MG63 (cell line): ENCODE results near the gene AQP1. TPM values are rescaled to one million over a fixed set of nuclear protein-coding genes. Genes with fewer than 3 reads are reported as not detected.

ENCODE experiments used
- DNase-seq: peaks from one replicate; pipeline ENCODE4 v3.0.0-alpha.2; 2020
- H3K27me3 ChIP-seq: fragments of 250-450 bp; sonication (Bioruptor Pico); 2 replicates; pipeline ENCODE4 v1.5.1; 2020; ENCODE audit warnings: mild to moderate bottlenecking, moderate library complexity
- H3K36me3 ChIP-seq: fragments of 250-450 bp; sonication (Bioruptor Pico); 2 replicates; pipeline ENCODE4 v1.5.1; 2020; ENCODE audit warnings: mild to moderate bottlenecking, moderate library complexity
- H3K4me3 ChIP-seq: fragments of 250-450 bp; sonication (Bioruptor Pico); 2 replicates; pipeline ENCODE4 v1.5.1; 2020; ENCODE audit warnings: mild to moderate bottlenecking, moderate library complexity
- H3K9me3 ChIP-seq: fragments of 250-450 bp; sonication (Bioruptor Pico); 2 replicates; pipeline ENCODE4 v1.5.1; 2020; ENCODE audit warnings: mild to moderate bottlenecking, moderate library complexity
- total RNA-seq: library from RNA; depleted of rRNA; stranded (reverse); fragments of >200 nt; shearing (Covaris generic); gene quantifications from 2 replicates; pipeline ENCODE4 v1.2.3, GENCODE V29; 2014; ENCODE audit warnings: low replicate concordance

AQP1 gene
- total RNA-seq, 1 experiment from 2014 or later, result not detected

- Histone ChIP-seq H3K9me3 (no peaks in the 10 kb centered on the region), H3K4me3 (no peak overlapping the region), H3K27me3 (no peaks in the 10 kb centered on the region), H3K36me3 (no peaks in the 10 kb centered on the region)
- no peak for DNase-seq
Observed at GRCh38 chr7:30879139-30880124, 32.2 kb upstream of the AQP1 start.

GRCh38 chr7:30880125-30880720 lies 31.4 kb upstream of the AQP1 start:
- H3K36me3 ChIP-seq, result no peaks in the 10 kb centered on the region
- H3K9me3 ChIP-seq, result no peaks in the 10 kb centered on the region
- no peak overlapping the region for H3K4me3 ChIP-seq
- DNase-seq, result no peak
- no peaks in the 10 kb centered on the region for H3K27me3 ChIP-seq

- H3K36me3 ChIP-seq, result no peaks in the 10 kb centered on the region
- H3K9me3 ChIP-seq, result no peaks in the 10 kb centered on the region
- H3K4me3 ChIP-seq, result no peak overlapping the region
- no peaks in the 10 kb centered on the region for H3K27me3 ChIP-seq
- DNase-seq, result no peak
Observed at GRCh38 chr7:30880941-30881340, 30.7 kb upstream of the AQP1 start.

GRCh38 chr7:30881448-30881847 lies 30.2 kb upstream of the AQP1 start:
- Histone ChIP-seq H3K9me3 (no peaks in the 10 kb centered on the region), H3K27me3 (no peaks in the 10 kb centered on the region), H3K36me3 (no peaks in the 10 kb centered on the region), H3K4me3 (no peak overlapping the region)
- no peak for DNase-seq

- Histone ChIP-seq H3K4me3 (no peak overlapping the region), H3K9me3 (no peaks in the 10 kb centered on the region), H3K36me3 (no peaks in the 10 kb centered on the region), H3K27me3 (0 out of 2 replicates have a peak, but pooled peaks cover 2% of the 10 kb centered on the region)
- DNase-seq, result no peak
Observed at GRCh38 chr7:30884881-30885280, 26.8 kb upstream of the AQP1 start.

GRCh38 chr7:30886608-30887011 lies 25.0 kb upstream of the AQP1 start:
- Histone ChIP-seq H3K4me3 (no peak overlapping the region), H3K9me3 (no peaks in the 10 kb centered on the region), H3K27me3 (0 out of 2 replicates have a peak, but pooled peaks cover 2% of the 10 kb centered on the region), H3K36me3 (no peaks in the 10 kb centered on the region)
- no peak for DNase-seq

- Histone ChIP-seq H3K36me3 (no peaks in the 10 kb centered on the region), H3K9me3 (no peaks in the 10 kb centered on the region), H3K27me3 (0 out of 2 replicates have a peak, but pooled peaks cover 2% of the 10 kb centered on the region), H3K4me3 (no peak overlapping the region)
- DNase-seq, result no peak
Observed at GRCh38 chr7:30887464-30887872, 24.2 kb upstream of the AQP1 start.

- H3K36me3 ChIP-seq, result no peaks in the 10 kb centered on the region
- H3K4me3 ChIP-seq, result no peak overlapping the region
- H3K9me3 ChIP-seq, result no peaks in the 10 kb centered on the region
- 0 out of 2 replicates have a peak, but pooled peaks cover 2% of the 10 kb centered on the region for H3K27me3 ChIP-seq
- DNase-seq, result peak; percentile 74
Observed at GRCh38 chr7:30888747-30889146, 22.9 kb upstream of the AQP1 start.

- no peaks in the 10 kb centered on the region for H3K36me3 ChIP-seq
- H3K9me3 ChIP-seq, result no peaks in the 10 kb centered on the region
- H3K4me3 ChIP-seq, result no peak overlapping the region
- 0 out of 2 replicates have a peak, but pooled peaks cover 2% of the 10 kb centered on the region for H3K27me3 ChIP-seq
- no peak for DNase-seq
Observed at GRCh38 chr7:30890226-30890625, 21.4 kb upstream of the AQP1 start.

GRCh38 chr7:30893357-30893756 lies 18.3 kb upstream of the AQP1 start:
- 0 out of 2 replicates have a peak, but pooled peaks cover 2% of the 10 kb centered on the region for H3K27me3 ChIP-seq
- peak; percentile 58 for DNase-seq

GRCh38 chr7:30894009-30894408 lies 17.6 kb upstream of the AQP1 start:
- no peaks in the 10 kb centered on the region for H3K36me3 ChIP-seq
- H3K4me3 ChIP-seq, result no peak overlapping the region
- H3K27me3 ChIP-seq, result 0 out of 2 replicates have a peak, but pooled peaks cover 2% of the 10 kb centered on the region
- H3K9me3 ChIP-seq, result no peaks in the 10 kb centered on the region
- no peak for DNase-seq

More at GRCh38 chr7:30893357-30893756, 18.3 kb upstream of the AQP1 start:
- Histone ChIP-seq H3K36me3 (no peaks in the 10 kb centered on the region), H3K4me3 (no peak overlapping the region), H3K9me3 (no peaks in the 10 kb centered on the region)

GRCh38 chr7:30894866-30895605 lies 16.6 kb upstream of the AQP1 start:
- no peak for DNase-seq
- H3K9me3 ChIP-seq, result no peaks in the 10 kb centered on the region
- H3K27me3 ChIP-seq, result no peaks in the 10 kb centered on the region
- H3K4me3 ChIP-seq, result no peak overlapping the region
- no peaks in the 10 kb centered on the region for H3K36me3 ChIP-seq

- Histone ChIP-seq H3K9me3 (no peaks in the 10 kb centered on the region), H3K36me3 (no peaks in the 10 kb centered on the region), H3K4me3 (no peak overlapping the region), H3K27me3 (no peaks in the 10 kb centered on the region)
- no peak for DNase-seq
Observed at GRCh38 chr7:30896036-30896435, 15.6 kb upstream of the AQP1 start.

- no peak overlapping the region for H3K4me3 ChIP-seq
- H3K9me3 ChIP-seq, result no peaks in the 10 kb centered on the region
- no peaks in the 10 kb centered on the region for H3K27me3 ChIP-seq
- DNase-seq, result no peak
- H3K36me3 ChIP-seq, result no peaks in the 10 kb centered on the region
Observed at GRCh38 chr7:30896783-30897637, 14.6 kb upstream of the AQP1 start.

- Histone ChIP-seq H3K36me3 (no peaks in the 10 kb centered on the region), H3K4me3 (no peak overlapping the region), H3K9me3 (no peaks in the 10 kb centered on the region), H3K27me3 (no peaks in the 10 kb centered on the region)
- DNase-seq, result no peak
Observed at GRCh38 chr7:30897770-30898169, 13.9 kb upstream of the AQP1 start.

- Histone ChIP-seq H3K36me3 (no peaks in the 10 kb centered on the region), H3K27me3 (no peaks in the 10 kb centered on the region)
Observed at GRCh38 chr7:30898411-30898810, 13.2 kb upstream of the AQP1 start.

More at GRCh38 chr7:30898411-30898810, 13.2 kb upstream of the AQP1 start:
- Histone ChIP-seq H3K4me3 (no peak overlapping the region), H3K9me3 (no peaks in the 10 kb centered on the region)
- no peak for DNase-seq
